HG02642 (cell line): Measurements from ENCODE around the gene TEAD4.

Experiments used
- ATAC-seq: cut with Tn5 transposase; IDR thresholded peaks from one replicate; pipeline ENCODE4 v1.9.1; 2021; ENCODE audit warnings: mild to moderate bottlenecking; ENCODE audit not compliant: unreplicated experiment, poor library complexity

TEAD4 gene

GRCh38 chr12:3073438-3074250, 114.4 kb downstream of the TEAD4 start:
- ATAC-seq, result no peak

GRCh38 chr12:3075315-3075714, 116.1 kb downstream of the TEAD4 start:
- no peak for ATAC-seq

DNA sequence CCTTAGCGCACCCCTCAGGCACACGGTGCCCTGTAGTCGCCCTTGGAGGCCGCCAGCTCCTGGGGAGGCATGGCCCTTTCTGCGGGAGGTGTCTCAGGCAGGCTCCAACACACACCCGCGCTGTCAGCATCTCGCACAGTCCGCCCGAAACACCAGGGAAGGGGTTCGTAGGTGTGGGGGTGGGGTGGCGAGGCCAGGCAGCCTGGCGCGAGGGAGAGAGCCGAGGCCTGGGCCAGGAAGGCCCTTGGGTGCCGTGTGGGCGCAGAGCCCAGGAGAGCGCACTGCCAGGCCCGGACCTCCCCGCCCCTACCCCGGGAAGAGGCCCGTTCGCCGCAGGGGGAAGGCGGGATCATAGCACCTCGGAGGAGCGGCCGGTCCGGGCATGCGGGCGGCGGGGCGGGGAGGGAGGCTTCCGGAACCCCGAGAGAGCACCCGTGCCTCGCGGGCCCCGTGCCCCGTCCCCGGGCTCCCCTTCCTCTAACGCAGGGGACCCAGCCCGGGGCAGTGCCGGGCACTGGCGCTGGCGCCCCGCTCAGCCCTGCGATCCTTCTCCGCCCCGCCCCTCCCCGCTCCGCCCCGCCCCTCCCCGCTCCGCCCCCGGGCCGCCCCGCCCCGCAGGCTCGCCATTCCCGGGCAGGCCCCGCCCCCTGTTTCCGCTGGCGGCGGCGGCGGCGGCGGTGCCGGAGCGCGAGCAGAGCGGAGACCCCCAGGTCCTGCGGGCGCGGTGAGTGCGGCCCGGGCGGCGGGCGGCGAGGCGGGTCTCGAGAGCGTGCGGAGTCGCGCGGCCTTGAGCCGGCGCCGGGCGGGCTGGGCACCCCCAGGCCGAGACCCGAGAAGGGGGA, 117.8 kb downstream of the TEAD4 start, which contains the start of gene TSPAN9:
Gene TSPAN9, plus strand, starts transcription at position 650 of the 842 bp plus-strand sequence. CDS start 123,815 bp downstream, outside the sequence.
- ATAC-seq, result peak; percentile 79

GRCh38 chr12:3077572-3078081, 118.4 kb downstream of the TEAD4 start:
- ATAC-seq, result no peak

DNA sequence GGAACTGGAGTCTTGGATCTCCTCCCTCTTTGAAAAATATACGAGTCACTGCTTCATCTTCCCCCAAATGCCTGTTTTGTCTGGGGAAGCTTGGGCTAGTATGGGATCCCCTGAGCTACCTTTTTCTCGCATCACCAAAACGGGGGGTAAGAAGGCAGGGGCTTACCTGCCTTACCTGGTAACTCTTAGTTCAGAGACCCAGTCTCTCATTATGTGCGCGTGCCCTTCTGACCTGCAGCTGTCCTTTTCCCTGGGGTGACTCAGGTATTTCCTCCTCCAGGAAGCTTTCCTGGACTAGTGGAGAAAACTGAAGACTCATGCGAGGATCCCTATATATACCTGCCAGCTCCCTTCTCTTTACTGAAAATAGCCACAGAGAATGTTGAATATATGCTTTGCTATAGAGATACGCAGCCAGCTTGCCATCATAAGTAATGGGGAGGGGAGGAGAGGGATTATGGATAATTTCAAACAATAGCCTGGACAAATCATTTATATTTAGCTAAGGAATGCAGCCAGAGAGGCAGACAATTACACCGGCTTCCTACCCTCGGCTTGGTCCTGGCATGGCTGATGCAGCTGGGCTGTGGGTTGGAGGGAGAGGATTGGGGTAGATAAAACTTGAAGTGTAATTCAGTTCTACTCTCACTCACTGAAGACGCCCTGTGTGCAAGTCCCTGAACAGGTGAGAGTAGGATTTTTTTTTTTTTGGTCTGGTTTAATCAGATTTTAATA, 119.1 kb downstream of the TEAD4 start:
- no peak for ATAC-seq

GRCh38 chr12:3081091-3081490, 121.9 kb downstream of the TEAD4 start:
- ATAC-seq, result no peak

DNA sequence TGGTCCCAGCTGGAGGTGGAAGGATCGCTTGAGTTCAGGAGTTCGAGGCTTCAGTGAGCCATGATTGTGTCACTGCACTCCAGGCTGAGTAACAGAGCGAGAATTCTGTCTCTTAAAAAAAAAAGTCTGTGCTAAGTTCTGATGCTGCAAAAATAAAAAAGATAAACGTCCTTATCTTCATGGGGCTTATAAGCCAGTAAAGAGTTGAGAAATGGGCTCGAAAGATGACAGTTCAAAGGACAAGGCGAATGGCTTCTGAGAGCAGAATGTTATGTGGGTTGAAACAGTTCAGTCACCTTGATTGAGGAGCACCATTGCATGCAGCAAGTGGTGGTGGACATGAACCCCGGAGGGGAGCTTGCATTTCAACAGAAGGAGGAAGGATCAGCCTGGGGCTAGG, 122.7 kb downstream of the TEAD4 start:
- ATAC-seq, result no peak

- no peak for ATAC-seq
Observed at GRCh38 chr12:3083241-3083920, 124.2 kb downstream of the TEAD4 start.

GRCh38 chr12:3083921-3084347, 124.7 kb downstream of the TEAD4 start:
- ATAC-seq, result no peak

- no peak for ATAC-seq
Observed at GRCh38 chr12:3084742-3085141, 125.5 kb downstream of the TEAD4 start.

GRCh38 chr12:3085341-3086139, 126.3 kb downstream of the TEAD4 start:
- ATAC-seq, result no peak

DNA sequence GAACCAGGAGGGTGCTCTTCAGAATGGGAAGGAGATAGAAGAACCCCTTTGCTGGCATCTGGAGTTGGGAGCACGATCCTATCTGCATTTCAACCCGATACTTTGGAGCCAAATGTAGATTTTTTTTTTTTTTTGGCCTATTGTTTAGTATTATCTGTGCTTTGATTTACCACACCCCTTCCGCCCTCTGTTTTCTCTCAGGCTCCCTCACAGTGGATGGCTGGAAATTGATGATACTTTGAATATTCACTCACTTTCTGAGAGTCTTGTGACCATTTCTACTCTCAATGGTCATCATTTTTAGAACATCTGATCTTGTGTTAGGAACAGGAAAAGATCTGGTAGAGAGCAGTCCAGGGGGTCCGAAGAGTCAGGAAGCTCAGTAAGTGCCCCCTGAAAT, 127.0 kb downstream of the TEAD4 start:
- no peak for ATAC-seq

- ATAC-seq, result no peak
Observed at GRCh38 chr12:3086729-3087323, 127.6 kb downstream of the TEAD4 start.

DNA sequence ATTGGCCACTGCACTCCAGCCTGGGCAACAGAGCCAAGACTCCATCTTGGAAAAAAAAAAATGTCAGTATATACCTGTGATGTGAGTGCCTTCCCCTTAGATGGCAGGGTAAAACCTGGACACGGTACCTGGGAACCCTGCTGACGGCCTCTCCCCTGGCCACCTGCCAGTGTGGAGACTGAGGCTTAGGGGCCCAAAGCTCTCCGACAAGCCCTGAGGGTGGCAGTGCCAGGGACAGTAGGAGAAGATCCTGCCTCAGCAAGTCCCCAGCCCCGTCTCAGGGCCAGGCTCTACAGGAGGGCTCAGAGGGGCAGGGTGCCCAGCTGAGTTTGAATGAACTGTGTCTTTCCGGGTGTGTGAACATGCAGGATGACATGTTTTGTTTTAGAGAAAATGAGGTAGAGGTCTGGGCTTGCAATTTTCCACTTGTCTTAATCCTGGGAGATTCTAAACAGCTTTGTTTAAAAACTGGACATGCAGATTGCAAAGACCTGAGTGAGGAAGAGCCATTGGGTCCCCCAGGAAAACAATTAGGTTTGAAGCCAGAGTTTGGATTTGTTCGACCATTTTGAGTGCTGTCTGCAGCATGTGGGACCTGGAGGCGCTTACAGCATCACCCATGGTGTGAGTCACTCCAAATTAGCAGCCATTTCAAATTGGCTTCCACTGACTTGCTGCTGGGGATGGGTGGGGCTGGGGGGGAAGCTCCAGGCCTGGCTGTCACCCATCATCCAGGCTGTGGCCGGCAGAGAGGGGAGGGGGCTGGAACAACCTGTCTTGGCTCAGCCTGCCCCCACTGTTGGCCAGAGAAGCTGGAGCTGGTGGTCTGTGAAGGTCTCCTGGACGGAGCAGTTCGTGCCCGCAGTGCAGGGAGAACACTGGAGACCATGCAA, 128.8 kb downstream of the TEAD4 start:
- ATAC-seq, result no peak

DNA sequence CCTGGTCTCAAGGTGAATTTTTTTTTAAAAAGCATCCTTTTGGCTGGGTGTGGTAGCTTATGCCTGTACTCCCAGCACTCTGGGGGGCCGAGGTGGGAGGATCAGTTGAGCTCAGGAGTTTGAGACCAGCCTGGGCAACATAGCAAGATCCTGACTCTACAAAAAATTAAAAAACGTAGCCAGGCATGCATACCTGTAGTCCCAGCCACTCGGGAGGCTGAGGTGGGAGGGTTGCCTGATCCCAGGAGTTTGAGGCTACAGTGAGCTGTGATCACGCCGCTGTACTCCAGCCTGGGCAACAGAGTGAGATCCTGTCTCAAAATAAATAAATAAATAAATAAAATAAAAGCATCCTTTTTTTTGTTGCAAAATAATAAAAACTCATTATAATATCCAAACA, 130.4 kb downstream of the TEAD4 start:
- ATAC-seq, result no peak
